GM23338 (cell line): ENCODE data around the gene THRB. TPM values are rescaled to one million over a fixed set of nuclear protein-coding genes. Genes with fewer than 3 reads are reported as not detected.

Source experiments
- ATAC-seq: fragments of 200-7000 bp; cut with Tn5 transposase; 3 replicates; pipeline ENCODE4 v1.9.1; 2020
- DNase-seq: peaks from one replicate; pipeline ENCODE4 v3.0.0-alpha.2; 2015; ENCODE audit warnings: low spot score
- H2AFZ ChIP-seq: fragments of 200-600 bp; sonication (generic); 2 replicates; pipeline ENCODE4 v1.8.0; 2016; ENCODE audit warnings: antibody characterized with exemption, mild to moderate bottlenecking, moderate library complexity
- H3F3A ChIP-seq: fragments of 200-600 bp; sonication (generic); replicated peaks from 2 replicates; pipeline ENCODE4 v1.8.0; 2017; ENCODE audit warnings: antibody characterized with exemption, mixed run types, low read depth
- H3K27ac ChIP-seq: fragments of 200-600 bp; sonication (generic); 2 replicates; pipeline ENCODE4 v1.6.1; 2016; ENCODE audit warnings: low read depth
- H3K27me3 ChIP-seq: fragments of 200-600 bp; sonication (generic); 2 replicates; pipeline ENCODE4 v1.8.0; 2016; ENCODE audit warnings: mild to moderate bottlenecking, mixed run types, moderate library complexity; ENCODE audit not compliant: insufficient read depth
- H3K36me3 ChIP-seq: fragments of 200-600 bp; sonication (generic); 2 replicates; pipeline ENCODE4 v1.8.0; 2016; ENCODE audit warnings: mild to moderate bottlenecking; ENCODE audit not compliant: insufficient read depth
- H3K4me1 ChIP-seq: fragments of 200-600 bp; sonication (generic); 2 replicates; pipeline ENCODE4 v1.8.0; 2016; ENCODE audit warnings: mild to moderate bottlenecking, moderate library complexity; ENCODE audit not compliant: insufficient read depth
- H3K4me2 ChIP-seq: fragments of 200-600 bp; sonication (generic); 2 replicates; pipeline ENCODE4 v1.7.1; 2017; ENCODE audit warnings: mixed run types
- H3K4me3 ChIP-seq: fragments of 200-600 bp; sonication (generic); 2 replicates; pipeline ENCODE4 v1.6.1; 2016; ENCODE audit warnings: mixed run types
- H3K79me2 ChIP-seq: fragments of 200-600 bp; sonication (generic); replicated peaks from 2 replicates; pipeline ENCODE4 v1.8.0; 2017; ENCODE audit warnings: mild to moderate bottlenecking; ENCODE audit not compliant: insufficient read depth
- H3K9me2 ChIP-seq: fragments of 200-600 bp; sonication (generic); 2 replicates; pipeline ENCODE4 v1.8.0; 2017; ENCODE audit not compliant: insufficient read depth
- H4K20me1 ChIP-seq: fragments of 200-600 bp; sonication (generic); replicated peaks from 2 replicates; pipeline ENCODE4 v1.8.0; 2017; ENCODE audit warnings: mild to moderate bottlenecking; ENCODE audit not compliant: insufficient read depth
- H3K27ac Mint-ChIP-seq: 2 replicates; pipeline ENCODE4 v1.8.0; 2020; ENCODE audit warnings: inconsistent platforms, mild to moderate bottlenecking, moderate library complexity, mixed read lengths
- H3K27me3 Mint-ChIP-seq: 3 replicates; pipeline ENCODE4 v1.8.0; 2022; ENCODE audit warnings: low read depth, mild to moderate bottlenecking, moderate library complexity, mixed read lengths, inconsistent platforms; ENCODE audit not compliant: insufficient read depth, poor library complexity
- H3K36me3 Mint-ChIP-seq: 3 replicates; pipeline ENCODE4 v1.8.0; 2021; ENCODE audit warnings: low read depth, mild to moderate bottlenecking, inconsistent platforms, moderate library complexity, mixed read lengths
- H3K4me1 Mint-ChIP-seq: 3 replicates; pipeline ENCODE4 v1.8.0; 2020; ENCODE audit warnings: mild to moderate bottlenecking, inconsistent platforms, mixed read lengths
- H3K4me3 Mint-ChIP-seq: 3 replicates; pipeline ENCODE4 v1.8.0; 2021; ENCODE audit warnings: moderate library complexity, mild to moderate bottlenecking, inconsistent platforms, mixed read lengths
- H3K9me3 Mint-ChIP-seq: 3 replicates; pipeline ENCODE4 v1.8.0; 2020; ENCODE audit warnings: moderate library complexity, mild to moderate bottlenecking, inconsistent platforms, mixed read lengths
- EZH2 ChIP-seq: fragments of 200-600 bp; sonication (generic); IDR thresholded peaks from one replicate; pipeline ENCODE4 v1.8.0; 2017; ENCODE audit warnings: antibody characterized with exemption, mild to moderate bottlenecking, low read depth; ENCODE audit not compliant: unreplicated experiment
- EZH2phosphoT487 ChIP-seq: fragments of 200-600 bp; sonication (generic); IDR thresholded peaks from one replicate; pipeline ENCODE4 v1.8.1; 2018; ENCODE audit warnings: antibody characterized with exemption; ENCODE audit not compliant: unreplicated experiment
- JUNB ChIP-seq: IDR thresholded peaks from one replicate; pipeline ENCODE4 v1.6.1; 2016; ENCODE audit warnings: antibody characterized with exemption; ENCODE audit not compliant: unreplicated experiment
- NANOG ChIP-seq: IDR thresholded peaks from 2 replicates; pipeline ENCODE4 v1.6.1; 2016; ENCODE audit warnings: antibody characterized with exemption, borderline replicate concordance
- POLR2AphosphoS5 ChIP-seq: IDR thresholded peaks from 2 replicates; pipeline ENCODE4 v1.6.1; 2016; ENCODE audit warnings: antibody characterized with exemption, low read depth
- ZNF331 ChIP-seq: fragments of 250-450 bp; sonication (Bioruptor Pico); IDR thresholded peaks from 2 replicates; pipeline ENCODE4 v1.5.0; 2020; ENCODE audit warnings: low read depth, mild to moderate bottlenecking, moderate library complexity
- polyA plus RNA-seq: library from polyadenylated mRNA; unstranded; fragments of >200 nt; fragmentation: Nextera tagmentation; extraction: Ambion mirVana; gene quantifications from 2 replicates; pipeline ENCODE4 v1.2.1, GENCODE V29; 2016
- total RNA-seq: library from RNA; depleted of rRNA; stranded (reverse); fragments of >200 nt; shearing (Covaris generic); gene quantifications from 2 replicates; pipeline ENCODE4 v1.2.3, GENCODE V29; 2014
- TF ChIP-seq, protein P1 (sequence below), 2 experiments: fragments of 200-600 bp in 1 of 2; sonication (generic) in 1 of 2; conservative IDR thresholded peaks; 2 replicates each; pipeline versions ENCODE4 v1.5.1 to v1.6.1; 2016 to 2017; ENCODE audit warnings: antibody characterized with exemption in 2 of 2, low read depth in 2 of 2, mild to moderate bottlenecking in 2 of 2, moderate library complexity in 1 of 2
- TF ChIP-seq, protein P2 (sequence below): fragments of 250-450 bp; sonication (Bioruptor Pico); IDR thresholded peaks from 2 replicates; pipeline ENCODE4 v1.5.0; 2020; ENCODE audit warnings: mild to moderate bottlenecking, moderate library complexity

Gene THRB
- total and polyA plus RNA-seq, 2 experiments from 2014 or later, result 1.7 to 3.2 TPM

DNA sequence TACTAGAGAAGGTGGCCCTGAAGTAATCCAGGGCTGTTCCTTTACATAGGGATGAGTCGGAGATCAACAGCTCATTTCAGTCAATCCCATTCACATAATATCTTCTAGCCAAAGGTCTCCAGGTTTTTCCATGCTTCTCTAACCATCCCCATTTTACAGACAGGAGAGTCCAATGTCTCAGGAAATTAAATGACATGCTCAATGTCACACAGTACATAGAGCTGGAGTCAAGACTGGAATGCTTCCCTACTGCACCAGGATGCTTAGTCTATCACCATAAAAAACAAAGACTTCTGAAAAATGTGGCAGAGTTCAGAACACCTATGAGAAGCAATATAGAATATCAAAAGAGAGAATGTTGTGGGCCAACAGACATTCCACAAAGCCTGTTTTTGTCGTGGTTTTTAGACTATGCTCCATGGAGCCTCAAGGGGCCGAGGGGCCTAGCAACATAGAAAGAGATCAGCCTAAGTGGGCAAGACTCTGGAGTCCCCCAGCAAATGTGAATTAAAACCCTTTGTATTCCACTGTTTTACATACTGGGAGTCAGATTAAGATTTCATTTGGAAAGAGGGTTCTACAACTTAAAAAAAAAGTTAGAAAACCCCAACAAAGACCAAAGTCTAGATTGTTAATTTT, 122.0 kb downstream of the THRB start:
- no peaks in the 10 kb centered on the region; the same call in 1 of the 2 replicates for H3K9me2 ChIP-seq
- no peak overlapping the region for H3K4me3 ChIP-seq
- no peak overlapping the region for H3K4me2 ChIP-seq
- TF ChIP-seq EZH2 (no peak), JUNB (no peak), EZH2phosphoT487 (no peak)
- TF ChIP-seq, protein P1, sequence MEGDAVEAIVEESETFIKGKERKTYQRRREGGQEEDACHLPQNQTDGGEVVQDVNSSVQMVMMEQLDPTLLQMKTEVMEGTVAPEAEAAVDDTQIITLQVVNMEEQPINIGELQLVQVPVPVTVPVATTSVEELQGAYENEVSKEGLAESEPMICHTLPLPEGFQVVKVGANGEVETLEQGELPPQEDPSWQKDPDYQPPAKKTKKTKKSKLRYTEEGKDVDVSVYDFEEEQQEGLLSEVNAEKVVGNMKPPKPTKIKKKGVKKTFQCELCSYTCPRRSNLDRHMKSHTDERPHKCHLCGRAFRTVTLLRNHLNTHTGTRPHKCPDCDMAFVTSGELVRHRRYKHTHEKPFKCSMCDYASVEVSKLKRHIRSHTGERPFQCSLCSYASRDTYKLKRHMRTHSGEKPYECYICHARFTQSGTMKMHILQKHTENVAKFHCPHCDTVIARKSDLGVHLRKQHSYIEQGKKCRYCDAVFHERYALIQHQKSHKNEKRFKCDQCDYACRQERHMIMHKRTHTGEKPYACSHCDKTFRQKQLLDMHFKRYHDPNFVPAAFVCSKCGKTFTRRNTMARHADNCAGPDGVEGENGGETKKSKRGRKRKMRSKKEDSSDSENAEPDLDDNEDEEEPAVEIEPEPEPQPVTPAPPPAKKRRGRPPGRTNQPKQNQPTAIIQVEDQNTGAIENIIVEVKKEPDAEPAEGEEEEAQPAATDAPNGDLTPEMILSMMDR (conservative IDR thresholded peaks at IDR 0.05; ENCODE audit: low read depth in 2 of 2), result no peak
- Mint-ChIP-seq H3K4me3 (no peak overlapping the region), H3K9me3 (no peaks in the 10 kb centered on the region), H3K27me3 (peaks cover 3% of the 10 kb centered on the region), H3K36me3 (no peaks in the 10 kb centered on the region), H3K4me1 (no peaks in the 10 kb centered on the region), H3K27ac (no peak overlapping the region)
- no peaks in the 10 kb centered on the region for H3K27me3 ChIP-seq
- H3K36me3 ChIP-seq, result no peaks in the 10 kb centered on the region
- no peaks in the 10 kb centered on the region for H4K20me1 ChIP-seq
- H2AFZ ChIP-seq, result no peak overlapping the region
- H3F3A ChIP-seq, result no peaks in the 10 kb centered on the region
- H3K27ac ChIP-seq, result no peak overlapping the region
- H3K79me2 ChIP-seq, result no peaks in the 10 kb centered on the region
- DNase-seq (no peak), ATAC-seq (no peak)
- no peaks in the 10 kb centered on the region for H3K4me1 ChIP-seq

DNA sequence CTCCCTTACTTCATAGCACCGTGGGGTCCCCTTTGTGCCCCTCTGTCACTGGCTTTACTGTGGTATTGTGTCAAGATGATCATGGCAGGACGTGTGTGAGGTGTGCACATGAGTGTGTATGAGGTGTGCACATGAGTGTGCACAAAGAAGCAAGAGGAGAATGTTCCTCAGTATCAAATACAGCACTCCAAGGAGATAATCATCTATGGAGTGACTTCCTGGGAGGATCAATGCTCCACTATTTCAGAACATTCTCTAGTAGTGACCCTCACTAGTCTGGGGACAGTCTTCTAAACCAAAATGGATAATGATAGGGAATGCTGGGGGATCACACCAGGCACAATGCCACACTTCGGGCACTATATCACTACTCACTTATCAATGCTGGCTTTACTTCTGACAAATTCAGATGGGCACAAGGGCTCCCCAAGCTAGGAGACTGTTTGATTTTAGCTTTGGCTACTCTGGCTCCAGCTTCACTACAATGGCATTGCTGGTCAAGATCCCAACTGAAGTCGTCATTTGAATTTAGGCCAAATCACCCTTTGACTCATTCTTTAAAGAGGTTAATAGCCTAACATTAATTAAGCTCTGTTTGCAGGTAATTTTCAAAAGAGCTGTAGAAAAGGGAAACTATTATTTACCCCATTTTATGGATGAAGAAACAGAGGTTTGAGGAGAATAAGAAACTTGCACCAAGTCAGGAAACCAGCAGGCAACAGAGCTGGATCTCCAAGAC, 124.1 kb downstream of the THRB start:
- H3K36me3 ChIP-seq, result no peaks in the 10 kb centered on the region
- Mint-ChIP-seq H3K4me3 (no peak overlapping the region), H3K27me3 (no peaks in the 10 kb centered on the region), H3K36me3 (no peaks in the 10 kb centered on the region), H3K4me1 (no peaks in the 10 kb centered on the region), H3K27ac (no peak overlapping the region), H3K9me3 (no peaks in the 10 kb centered on the region)
- H3K27me3 ChIP-seq, result no peaks in the 10 kb centered on the region
- H3K4me2 ChIP-seq, result no peak overlapping the region
- DNase-seq (no peak), ATAC-seq (no peak)
- no peaks in the 10 kb centered on the region for H3K4me1 ChIP-seq
- no peak overlapping the region for H2AFZ ChIP-seq
- no peak overlapping the region for H3K27ac ChIP-seq
- H3F3A ChIP-seq, result no peaks in the 10 kb centered on the region
- no peaks in the 10 kb centered on the region for H3K79me2 ChIP-seq
- no peaks in the 10 kb centered on the region for H4K20me1 ChIP-seq
- no peaks in the 10 kb centered on the region; the same call in 1 of the 2 replicates for H3K9me2 ChIP-seq
- H3K4me3 ChIP-seq, result no peak overlapping the region
- TF ChIP-seq NANOG (no peak), EZH2phosphoT487 (no peak), ZNF331 (CRISPR knock-in tag) (no peak)

DNA sequence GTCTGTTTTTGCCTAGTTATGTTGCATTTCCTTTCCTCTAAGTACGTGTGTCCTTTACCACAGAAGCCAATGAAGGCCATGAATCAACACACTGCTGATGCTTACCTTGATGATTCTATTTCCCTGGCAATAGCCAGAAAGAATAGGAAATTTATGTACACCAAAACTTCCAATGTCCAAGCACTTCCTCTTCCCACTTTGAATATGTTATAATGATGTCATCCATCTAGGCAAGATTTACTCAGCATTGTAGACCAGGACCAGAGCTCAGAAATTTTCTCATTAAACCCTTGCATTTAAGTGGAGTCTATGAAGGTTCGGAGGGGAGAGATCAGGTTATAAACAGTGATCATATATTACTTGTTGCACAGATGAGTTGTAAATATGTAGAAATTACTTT, 126.0 kb downstream of the THRB start:
- Histone ChIP-seq H3K27ac (no peak overlapping the region), H3K36me3 (no peaks in the 10 kb centered on the region), H3F3A (no peaks in the 10 kb centered on the region), H4K20me1 (no peaks in the 10 kb centered on the region), H3K27me3 (no peaks in the 10 kb centered on the region), H3K79me2 (no peaks in the 10 kb centered on the region), H3K4me2 (no peak overlapping the region), H3K4me1 (no peaks in the 10 kb centered on the region), H3K4me3 (no peak overlapping the region), H3K9me2 (no peaks in the 10 kb centered on the region; the same call in 1 of the 2 replicates), H2AFZ (no peak overlapping the region)
- H3K4me3 Mint-ChIP-seq, result no peak overlapping the region
- DNase-seq (no peak), ATAC-seq (no peak)
- no peaks in the 10 kb centered on the region for H3K9me3 Mint-ChIP-seq
- no peaks in the 10 kb centered on the region for H3K36me3 Mint-ChIP-seq
- no peaks in the 10 kb centered on the region for H3K4me1 Mint-ChIP-seq
- no peaks in the 10 kb centered on the region for H3K27me3 Mint-ChIP-seq
- H3K27ac Mint-ChIP-seq, result no peak overlapping the region
- TF ChIP-seq EZH2phosphoT487, result no peak
- TF ChIP-seq EZH2, result no peak
- TF ChIP-seq, protein P2, sequence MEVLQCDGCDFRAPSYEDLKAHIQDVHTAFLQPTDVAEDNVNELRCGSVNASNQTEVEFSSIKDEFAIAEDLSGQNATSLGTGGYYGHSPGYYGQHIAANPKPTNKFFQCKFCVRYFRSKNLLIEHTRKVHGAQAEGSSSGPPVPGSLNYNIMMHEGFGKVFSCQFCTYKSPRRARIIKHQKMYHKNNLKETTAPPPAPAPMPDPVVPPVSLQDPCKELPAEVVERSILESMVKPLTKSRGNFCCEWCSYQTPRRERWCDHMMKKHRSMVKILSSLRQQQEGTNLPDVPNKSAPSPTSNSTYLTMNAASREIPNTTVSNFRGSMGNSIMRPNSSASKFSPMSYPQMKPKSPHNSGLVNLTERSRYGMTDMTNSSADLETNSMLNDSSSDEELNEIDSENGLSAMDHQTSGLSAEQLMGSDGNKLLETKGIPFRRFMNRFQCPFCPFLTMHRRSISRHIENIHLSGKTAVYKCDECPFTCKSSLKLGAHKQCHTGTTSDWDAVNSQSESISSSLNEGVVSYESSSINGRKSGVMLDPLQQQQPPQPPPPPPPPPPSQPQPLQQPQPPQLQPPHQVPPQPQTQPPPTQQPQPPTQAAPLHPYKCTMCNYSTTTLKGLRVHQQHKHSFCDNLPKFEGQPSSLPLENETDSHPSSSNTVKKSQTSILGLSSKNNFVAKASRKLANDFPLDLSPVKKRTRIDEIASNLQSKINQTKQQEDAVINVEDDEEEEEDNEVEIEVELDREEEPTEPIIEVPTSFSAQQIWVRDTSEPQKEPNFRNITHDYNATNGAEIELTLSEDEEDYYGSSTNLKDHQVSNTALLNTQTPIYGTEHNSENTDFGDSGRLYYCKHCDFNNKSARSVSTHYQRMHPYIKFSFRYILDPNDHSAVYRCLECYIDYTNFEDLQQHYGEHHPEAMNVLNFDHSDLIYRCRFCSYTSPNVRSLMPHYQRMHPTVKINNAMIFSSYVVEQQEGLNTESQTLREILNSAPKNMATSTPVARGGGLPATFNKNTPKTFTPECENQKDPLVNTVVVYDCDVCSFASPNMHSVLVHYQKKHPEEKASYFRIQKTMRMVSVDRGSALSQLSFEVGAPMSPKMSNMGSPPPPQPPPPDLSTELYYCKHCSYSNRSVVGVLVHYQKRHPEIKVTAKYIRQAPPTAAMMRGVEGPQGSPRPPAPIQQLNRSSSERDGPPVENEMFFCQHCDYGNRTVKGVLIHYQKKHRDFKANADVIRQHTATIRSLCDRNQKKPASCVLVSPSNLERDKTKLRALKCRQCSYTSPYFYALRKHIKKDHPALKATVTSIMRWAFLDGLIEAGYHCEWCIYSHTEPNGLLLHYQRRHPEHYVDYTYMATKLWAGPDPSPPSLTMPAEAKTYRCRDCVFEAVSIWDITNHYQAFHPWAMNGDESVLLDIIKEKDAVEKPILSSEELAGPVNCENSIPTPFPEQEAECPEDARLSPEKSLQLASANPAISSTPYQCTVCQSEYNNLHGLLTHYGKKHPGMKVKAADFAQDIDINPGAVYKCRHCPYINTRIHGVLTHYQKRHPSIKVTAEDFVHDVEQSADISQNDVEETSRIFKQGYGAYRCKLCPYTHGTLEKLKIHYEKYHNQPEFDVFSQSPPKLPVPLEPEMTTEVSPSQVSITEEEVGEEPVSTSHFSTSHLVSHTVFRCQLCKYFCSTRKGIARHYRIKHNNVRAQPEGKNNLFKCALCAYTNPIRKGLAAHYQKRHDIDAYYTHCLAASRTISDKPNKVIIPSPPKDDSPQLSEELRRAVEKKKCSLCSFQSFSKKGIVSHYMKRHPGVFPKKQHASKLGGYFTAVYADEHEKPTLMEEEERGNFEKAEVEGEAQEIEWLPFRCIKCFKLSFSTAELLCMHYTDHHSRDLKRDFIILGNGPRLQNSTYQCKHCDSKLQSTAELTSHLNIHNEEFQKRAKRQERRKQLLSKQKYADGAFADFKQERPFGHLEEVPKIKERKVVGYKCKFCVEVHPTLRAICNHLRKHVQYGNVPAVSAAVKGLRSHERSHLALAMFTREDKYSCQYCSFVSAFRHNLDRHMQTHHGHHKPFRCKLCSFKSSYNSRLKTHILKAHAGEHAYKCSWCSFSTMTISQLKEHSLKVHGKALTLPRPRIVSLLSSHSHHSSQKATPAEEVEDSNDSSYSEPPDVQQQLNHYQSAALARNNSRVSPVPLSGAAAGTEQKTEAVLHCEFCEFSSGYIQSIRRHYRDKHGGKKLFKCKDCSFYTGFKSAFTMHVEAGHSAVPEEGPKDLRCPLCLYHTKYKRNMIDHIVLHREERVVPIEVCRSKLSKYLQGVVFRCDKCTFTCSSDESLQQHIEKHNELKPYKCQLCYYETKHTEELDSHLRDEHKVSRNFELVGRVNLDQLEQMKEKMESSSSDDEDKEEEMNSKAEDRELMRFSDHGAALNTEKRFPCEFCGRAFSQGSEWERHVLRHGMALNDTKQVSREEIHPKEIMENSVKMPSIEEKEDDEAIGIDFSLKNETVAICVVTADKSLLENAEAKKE (CRISPR knock-in tag), result no peak
- TF ChIP-seq POLR2AphosphoS5, result no peak
